Naive thymus-derived CD8-positive, alpha-beta T cell (primary cell): ENCODE measurements around the gene S100A7A. TPM values are rescaled to one million over a fixed set of nuclear protein-coding genes. Genes with fewer than 3 reads are reported as not detected.
"Not testable (repeated sequence)": the region's sequence is repeated elsewhere in the genome, so short reads cannot be mapped to it uniquely, and the experiment has no call there.

ENCODE experiments used
- ATAC-seq, 2 donors: fragments of 150-1000 bp; cut with Tn5 transposase in 1 of 2; sonication (Bioruptor Pico), chemical (Tn5 transposase) in 1 of 2; 1 replicate in 1 of 2; 2 replicates in 1 of 2; pipeline ENCODE4 v1.10.0; 2021; ENCODE audit warnings: mild to moderate bottlenecking in 2 of 2, moderate library complexity in 2 of 2
- POLR2A ChIA-PET: fragments of 350-600 bp; sonication (Branson Sonifier 250); formaldehyde crosslinking; loops from one replicate; lab custom pipeline; 2021; ENCODE audit warnings: antibody characterized with exemption; lab: Charles Lee
- DNase-seq, 10 donors: peaks; one replicate each; pipeline versions ENCODE4 v3.0.0 to v3.0.0-alpha.2; 2020 to 2022
- H3K27ac Mint-ChIP-seq, 10 donors: one replicate each; pipeline ENCODE4 v1.8.0; 2020 to 2022; ENCODE audit warnings: mild to moderate bottlenecking in 10 of 10, mixed read lengths in 10 of 10, moderate library complexity in 4 of 10, inconsistent platforms in 1 of 10
- H3K27me3 Mint-ChIP-seq, 5 donors: one replicate each; pipeline ENCODE4 v1.8.0; 2021 to 2022; ENCODE audit warnings: mixed read lengths in 5 of 5
- H3K36me3 Mint-ChIP-seq, 3 donors: one replicate each; pipeline ENCODE4 v1.8.0; 2020 to 2022; ENCODE audit warnings: mixed read lengths in 3 of 3, mild to moderate bottlenecking in 2 of 3, inconsistent platforms in 1 of 3
- H3K4me1 Mint-ChIP-seq, 4 donors: one replicate each; pipeline ENCODE4 v1.8.0; 2021 to 2022; ENCODE audit warnings: mixed read lengths in 4 of 4
- H3K4me3 Mint-ChIP-seq, 10 donors: one replicate each; pipeline ENCODE4 v1.8.0; 2020 to 2022; ENCODE audit warnings: mild to moderate bottlenecking in 10 of 10, mixed read lengths in 10 of 10, moderate library complexity in 6 of 10, inconsistent platforms in 1 of 10
- H3K9me3 Mint-ChIP-seq, 9 donors: one replicate each; pipeline ENCODE4 v1.8.0; 2020 to 2022; ENCODE audit warnings: mixed read lengths in 9 of 9, mild to moderate bottlenecking in 3 of 9, inconsistent platforms in 1 of 9, moderate library complexity in 1 of 9
- polyA plus RNA-seq, 3 donors: library from polyadenylated mRNA; unstranded; fragments of 300-500 nt; fragmentation: Illumina TruSeq; gene quantifications; one replicate each; pipeline ENCODE4 v1.2.3, GENCODE V29; 2021
- total RNA-seq, 8 experiments: library from RNA in 2 of 8; stranded (reverse) in 2 of 8; gene quantifications; one replicate each; pipeline ENCODE4 v1.2.3 and lab custom pipeline; 2021 to 2026

The S100A7A gene
- total and polyA plus RNA-seq, 5 experiments from 2014 or later = not detected

DNA sequence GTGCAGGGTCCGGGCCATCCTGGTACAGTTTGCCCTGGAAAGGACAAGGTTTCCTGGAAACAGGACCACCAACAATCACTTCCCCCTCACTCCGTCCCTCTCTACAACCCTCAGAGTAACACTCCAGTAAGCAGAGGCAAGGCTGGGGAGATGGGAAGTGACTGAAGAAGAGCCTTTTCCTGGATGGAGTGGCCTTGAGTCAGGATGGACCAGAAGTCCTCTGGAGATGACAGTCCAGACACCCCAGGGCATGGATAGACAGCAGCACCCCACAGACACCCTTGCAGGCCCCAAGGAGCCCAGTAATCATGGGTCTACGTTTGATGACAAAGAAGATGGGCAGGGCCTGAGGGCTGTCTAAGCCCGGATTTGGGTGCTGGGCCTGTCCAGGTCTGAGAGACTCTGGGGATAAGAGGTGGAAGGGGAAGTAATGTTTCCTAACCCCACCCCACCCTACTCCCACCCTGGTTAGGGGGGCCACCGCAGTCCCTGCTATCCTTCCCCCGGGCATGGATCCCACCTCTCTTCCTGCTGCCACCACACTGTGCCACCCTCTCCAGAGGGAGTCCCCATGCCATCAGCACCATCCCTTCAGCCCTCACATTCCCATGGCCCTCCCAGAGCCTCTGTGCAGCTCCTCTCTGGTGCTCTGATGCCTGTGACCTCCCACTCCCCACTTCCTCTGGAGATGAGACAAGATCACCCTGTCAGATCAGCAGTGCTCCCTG, 18.2 kb upstream of the S100A7A start:
- DNase-seq (no peak), ATAC-seq (no peak)
- H3K9me3 Mint-ChIP-seq = no peaks in the 10 kb centered on the region
- peaks cover 11 to 52% (median 24%) of the 10 kb centered on the region in 5 donors for H3K27me3 Mint-ChIP-seq
- H3K36me3 Mint-ChIP-seq = no peaks in the 10 kb centered on the region
- POLR2A ChIA-PET = no interaction called here
- H3K4me1 Mint-ChIP-seq = peaks cover 0 to 3% (median 0%) of the 10 kb centered on the region in 4 donors
- no peak overlapping the region for H3K4me3 Mint-ChIP-seq
- no peak overlapping the region for H3K27ac Mint-ChIP-seq

DNA sequence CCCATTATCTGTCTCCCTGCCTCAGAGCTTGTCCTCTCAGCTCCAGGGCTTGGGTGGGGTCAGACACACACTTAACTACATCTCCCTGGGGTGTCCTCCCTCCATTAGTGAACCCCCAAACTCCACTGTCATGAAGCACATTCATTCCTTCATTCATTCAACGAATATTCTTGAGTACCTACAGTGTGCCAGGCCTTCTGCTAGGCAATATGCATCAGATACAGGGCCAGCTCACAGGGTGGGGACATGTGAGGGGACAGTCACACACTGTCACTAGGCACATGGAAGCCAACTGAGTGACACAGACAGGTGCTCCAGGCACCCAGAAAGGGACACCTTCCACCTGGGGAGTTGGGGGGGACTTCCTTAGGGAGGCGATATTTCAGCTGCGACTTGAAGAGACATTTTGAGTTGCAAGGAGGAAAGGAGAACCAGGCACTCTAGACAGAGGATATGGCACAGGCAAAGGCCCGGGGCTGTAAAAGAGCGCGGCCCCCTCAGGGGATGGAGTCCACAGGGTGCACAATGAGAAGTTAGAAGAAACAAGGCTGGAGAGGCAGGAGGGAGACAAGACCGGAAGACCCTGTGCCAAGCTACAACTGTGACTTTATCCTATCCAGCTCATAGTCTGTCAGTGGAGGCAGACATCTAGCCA, 16.8 kb upstream of the S100A7A start:
- Mint-ChIP-seq H3K27ac (peak overlapping the region in 2 of 10 donors; percentile 12 to 35), H3K4me1 (peaks cover 0 to 4% (median 0%) of the 10 kb centered on the region in 4 donors), H3K9me3 (no peaks in the 10 kb centered on the region), H3K27me3 (peaks cover 7 to 38% (median 18%) of the 10 kb centered on the region in 5 donors), H3K36me3 (no peaks in the 10 kb centered on the region), H3K4me3 (no peak overlapping the region)
- no peak for ATAC-seq
- POLR2A ChIA-PET = no interaction called here
- no peak for DNase-seq

DNA sequence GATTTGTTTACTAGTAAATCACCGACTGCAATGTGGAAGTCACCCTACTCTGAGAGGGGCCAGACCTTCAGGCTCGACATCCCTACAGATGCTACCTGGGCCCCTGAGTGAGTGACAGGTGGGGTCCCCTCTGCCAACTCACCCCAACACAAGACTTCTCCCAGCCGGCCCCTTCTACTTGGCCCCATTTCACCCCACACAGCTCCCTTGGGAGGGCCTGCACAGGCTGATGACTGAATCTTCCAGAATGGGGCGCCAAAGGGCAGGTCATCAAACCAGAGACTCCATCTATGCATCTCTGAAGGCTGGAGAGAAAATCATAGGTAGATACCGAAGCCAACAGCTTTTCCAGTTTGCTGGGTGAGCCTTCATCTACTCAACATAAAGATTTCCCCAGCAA, 16.1 kb upstream of the S100A7A start:
- Mint-ChIP-seq H3K4me1 (peaks cover 0 to 6% (median 0%) of the 10 kb centered on the region in 4 donors), H3K36me3 (no peaks in the 10 kb centered on the region), H3K27ac (no peak overlapping the region), H3K27me3 (peaks cover 7 to 31% (median 15%) of the 10 kb centered on the region in 5 donors), H3K9me3 (no peaks in the 10 kb centered on the region), H3K4me3 (no peak overlapping the region)
- DNase-seq (no peak), ATAC-seq (no peak)
- POLR2A ChIA-PET = no interaction called here

DNA sequence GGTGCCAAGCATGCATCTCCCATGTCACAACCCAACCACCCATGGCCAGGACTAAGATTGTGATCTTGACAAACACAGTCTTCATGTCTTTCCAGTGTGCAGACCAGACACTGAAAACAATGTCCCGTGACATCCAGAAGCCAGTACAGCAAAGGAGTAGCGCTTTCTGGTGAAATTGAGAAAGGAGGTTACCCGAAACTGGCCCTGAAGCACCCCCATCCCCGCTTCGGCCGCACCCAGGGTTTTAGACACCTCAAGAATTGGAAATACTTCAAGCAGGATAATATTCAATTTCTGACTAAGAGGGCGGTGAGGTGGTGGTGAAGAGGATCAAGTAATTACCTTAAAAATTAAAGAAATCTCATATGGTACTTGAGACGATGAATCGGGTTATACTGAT, 14.9 kb upstream of the S100A7A start:
- Mint-ChIP-seq H3K27me3 (peaks cover 1 to 24% (median 7%) of the 10 kb centered on the region in 5 donors), H3K4me3 (no peak overlapping the region), H3K4me1 (peaks cover 2 to 9% (median 4%) of the 10 kb centered on the region in 4 donors), H3K9me3 (peaks cover 0 to 6% (median 0%) of the 10 kb centered on the region in 9 donors), H3K36me3 (no peaks in the 10 kb centered on the region), H3K27ac (no peak overlapping the region)
- DNase-seq = no peak
- POLR2A ChIA-PET = no interaction called here
- ATAC-seq = no peak

- H3K27ac Mint-ChIP-seq = peak overlapping the region in 1 of 10 donors; percentile 80
- H3K4me3 Mint-ChIP-seq = no peak overlapping the region
- H3K9me3 Mint-ChIP-seq = peaks cover 0 to 10% (median 0%) of the 10 kb centered on the region in 9 donors
- no peaks in the 10 kb centered on the region for H3K36me3 Mint-ChIP-seq
- POLR2A ChIA-PET = no interaction called here
- peaks cover 5 to 15% (median 11%) of the 10 kb centered on the region in 4 donors for H3K4me1 Mint-ChIP-seq
- DNase-seq = no peak
- no peak for ATAC-seq
- H3K27me3 Mint-ChIP-seq = peaks cover 1 to 19% (median 6%) of the 10 kb centered on the region in 5 donors
Measured at GRCh38 chr1:153402226-153402625, 14.1 kb upstream of the S100A7A start.

DNA sequence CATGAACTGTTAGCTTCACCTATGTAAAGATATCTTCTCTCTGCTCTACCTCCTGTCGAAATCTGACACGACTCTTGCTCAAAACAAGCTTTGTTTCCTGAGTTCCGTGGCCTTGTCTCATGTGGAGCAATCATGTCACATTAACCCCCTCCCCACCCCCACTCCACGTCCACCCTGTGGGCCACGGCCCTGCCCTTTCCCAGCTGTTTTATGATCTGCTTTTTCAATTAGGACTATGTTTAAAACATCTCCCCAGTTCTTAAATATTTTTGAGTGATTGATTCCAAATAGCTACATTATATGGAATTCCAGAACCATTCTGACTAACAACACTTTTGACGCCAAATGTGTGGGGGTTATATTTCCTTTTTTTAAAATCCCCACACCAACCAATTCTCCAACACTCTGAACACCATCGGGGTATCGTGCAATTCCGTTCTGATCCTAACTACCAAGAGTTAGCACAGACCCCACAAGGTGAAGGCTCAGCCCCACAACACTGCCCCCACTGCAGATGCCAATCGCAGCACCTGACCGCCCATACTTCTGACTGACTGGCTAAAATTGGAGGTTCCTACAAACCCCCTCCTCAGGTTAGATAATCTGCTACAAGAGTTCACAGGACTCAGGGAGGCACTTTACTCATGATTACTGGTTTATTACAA, 12.8 kb upstream of the S100A7A start:
- H3K27ac Mint-ChIP-seq = no peak overlapping the region
- peaks cover 10 to 23% (median 20%) of the 10 kb centered on the region in 4 donors for H3K4me1 Mint-ChIP-seq
- POLR2A ChIA-PET = no interaction called here
- peaks cover 6 to 23% (median 9%) of the 10 kb centered on the region in 5 donors for H3K27me3 Mint-ChIP-seq
- H3K36me3 Mint-ChIP-seq = peaks cover 3 to 6% (median 3%) of the 10 kb centered on the region in 3 donors
- no peak overlapping the region for H3K4me3 Mint-ChIP-seq
- H3K9me3 Mint-ChIP-seq = peaks cover 0 to 20% (median 3%) of the 10 kb centered on the region in 9 donors
- ATAC-seq (no peak), DNase-seq (no peak)

GRCh38 chr1:153404086-153404635, 12.2 kb upstream of the S100A7A start:
- no peak for ATAC-seq

GRCh38 chr1:153404768-153405167, 11.6 kb upstream of the S100A7A start:
- ATAC-seq (peak; percentile 57 to 59), DNase-seq (peak; percentile 18 to 69 (median 41))
- peaks cover 0 to 24% (median 7%) of the 10 kb centered on the region in 9 donors for H3K9me3 Mint-ChIP-seq
- peaks cover 10 to 22% (median 20%) of the 10 kb centered on the region in 4 donors for H3K4me1 Mint-ChIP-seq
- no peak overlapping the region for H3K27ac Mint-ChIP-seq
- peaks cover 10 to 29% (median 15%) of the 10 kb centered on the region in 5 donors for H3K27me3 Mint-ChIP-seq
- POLR2A ChIA-PET = no interaction called here
- H3K4me3 Mint-ChIP-seq = no peak overlapping the region
- peaks cover 3 to 18% (median 7%) of the 10 kb centered on the region in 3 donors for H3K36me3 Mint-ChIP-seq

More at GRCh38 chr1:153404086-153404635, 12.2 kb upstream of the S100A7A start:
- POLR2A ChIA-PET = no interaction called here
- H3K4me1 Mint-ChIP-seq = peaks cover 10 to 23% (median 20%) of the 10 kb centered on the region in 4 donors
- no peak overlapping the region for H3K27ac Mint-ChIP-seq
- peaks cover 3 to 12% (median 4%) of the 10 kb centered on the region in 3 donors for H3K36me3 Mint-ChIP-seq
- peaks cover 0 to 21% (median 7%) of the 10 kb centered on the region in 9 donors for H3K9me3 Mint-ChIP-seq
- H3K27me3 Mint-ChIP-seq = peaks cover 7 to 23% (median 10%) of the 10 kb centered on the region in 5 donors
- DNase-seq = no peak
- H3K4me3 Mint-ChIP-seq = no peak overlapping the region

- H3K4me1 Mint-ChIP-seq = peaks cover 10 to 22% (median 19%) of the 10 kb centered on the region in 4 donors
- POLR2A ChIA-PET, ATAC-seq, DNase-seq: not testable (repeated sequence)
- H3K4me3 Mint-ChIP-seq = peak overlapping the region in 1 of 10 donors; percentile 3
- H3K36me3 Mint-ChIP-seq = peaks cover 3 to 19% (median 7%) of the 10 kb centered on the region in 3 donors
- H3K27me3 Mint-ChIP-seq = peaks cover 12 to 38% (median 20%) of the 10 kb centered on the region in 5 donors
- peak overlapping the region in 1 of 10 donors; percentile 17 for H3K27ac Mint-ChIP-seq
- peaks cover 0 to 28% (median 11%) of the 10 kb centered on the region in 9 donors for H3K9me3 Mint-ChIP-seq
Measured at GRCh38 chr1:153405825-153406599, 10.3 kb upstream of the S100A7A start.

- Mint-ChIP-seq H3K4me1 (peaks cover 10 to 22% (median 19%) of the 10 kb centered on the region in 4 donors), H3K4me3 (peak overlapping the region in 8 of 10 donors; percentile 16 to 49 (median 26)), H3K27me3 (peaks cover 12 to 38% (median 20%) of the 10 kb centered on the region in 5 donors), H3K36me3 (peaks cover 3 to 19% (median 10%) of the 10 kb centered on the region in 3 donors), H3K27ac (peak overlapping the region in 4 of 10 donors; percentile 25 to 50 (median 30)), H3K9me3 (peaks cover 0 to 34% (median 14%) of the 10 kb centered on the region in 9 donors)
- peak in 4 of 10 donors; percentile 6 to 42 (median 30) for DNase-seq
- ATAC-seq = peak in 1 of 2 donors; percentile 48
- POLR2A ChIA-PET = not testable (repeated sequence)
Measured at GRCh38 chr1:153407274-153407673, 9.0 kb upstream of the S100A7A start.

- ATAC-seq, DNase-seq, H3K4me3 Mint-ChIP-seq, H3K27ac Mint-ChIP-seq, H3K4me1 Mint-ChIP-seq, POLR2A ChIA-PET, H3K36me3 Mint-ChIP-seq: not testable (repeated sequence)
- peaks cover 14 to 33% (median 27%) of the 10 kb centered on the region in 5 donors for H3K27me3 Mint-ChIP-seq
- H3K9me3 Mint-ChIP-seq = peaks cover 0 to 32% (median 14%) of the 10 kb centered on the region in 9 donors
Measured at GRCh38 chr1:153413961-153414360, 2.4 kb upstream of the S100A7A start.
